GM18951 (cell line): ENCODE data around the gene SH3RF3.

ENCODE experiments used
- POLR2A ChIP-seq: IDR thresholded peaks from 4 replicates; pipeline ENCODE4 v1.6.1; 2011; ENCODE audit warnings: mild to moderate bottlenecking; ENCODE audit not compliant: insufficient read length, insufficient read depth; ENCODE audit errors: extremely low read depth
- in situ Hi-C: fragments of 300-500 bp; cut with MboI; formaldehyde crosslinking; loops from one replicate; pipeline ENCODE4 v1.12.0; 2022; ENCODE audit warnings: low sequenced_read_pairs, mixed read lengths, inconsistent platforms; ENCODE audit not compliant: unreplicated experiment

Gene SH3RF3

GRCh38 chr2:109514857-109515256 lies 385.9 kb downstream of the SH3RF3 start:
- TF ChIP-seq POLR2A, result no peak
- in situ Hi-C loops, result loop anchor here (25.0 kb wide), 1 partner anchor 378 kb away; the partner anchor contains the start of gene SH3RF3

GRCh38 chr2:109516445-109517117 lies 387.6 kb downstream of the SH3RF3 start:
- in situ Hi-C loops, result loop anchor here (25.0 kb wide), 1 partner anchor 379 kb away; the partner anchor contains the start of gene SH3RF3
- no peak for TF ChIP-seq POLR2A

- no peak for TF ChIP-seq POLR2A
- in situ Hi-C loops, result loop anchor here (25.0 kb wide), 1 partner anchor 380 kb away; the partner anchor contains the start of gene SH3RF3
Measured at GRCh38 chr2:109517118-109517889, 388.3 kb downstream of the SH3RF3 start.

GRCh38 chr2:109519513-109519912 lies 390.5 kb downstream of the SH3RF3 start:
- TF ChIP-seq POLR2A, result no peak

GRCh38 chr2:109521233-109522062 lies 392.4 kb downstream of the SH3RF3 start:
- no peak for TF ChIP-seq POLR2A
- in situ Hi-C loops, result loop anchor here (25.0 kb wide), 1 partner anchor 384 kb away; the partner anchor contains the start of gene SH3RF3

More at GRCh38 chr2:109519513-109519912, 390.5 kb downstream of the SH3RF3 start:
- in situ Hi-C loops, result loop anchor here (25.0 kb wide), 1 partner anchor 382 kb away; the partner anchor contains the start of gene SH3RF3

- in situ Hi-C loops, result loop anchor here (25.0 kb wide), 1 partner anchor 385 kb away; the partner anchor contains the start of gene SH3RF3
- TF ChIP-seq POLR2A, result no peak
Measured at GRCh38 chr2:109522063-109522374, 393.0 kb downstream of the SH3RF3 start.

- TF ChIP-seq POLR2A, result no peak
- in situ Hi-C loops, result loop anchor here (25.0 kb wide), 1 partner anchor 386 kb away; the partner anchor contains the start of gene SH3RF3
Measured at GRCh38 chr2:109523121-109523520, 394.1 kb downstream of the SH3RF3 start.

- in situ Hi-C loops, result loop anchor here (25.0 kb wide), 1 partner anchor 386 kb away; the partner anchor contains the start of gene SH3RF3
- TF ChIP-seq POLR2A, result no peak
Measured at GRCh38 chr2:109523536-109524361, 394.7 kb downstream of the SH3RF3 start.

- in situ Hi-C loops, result no loop called here
- no peak for TF ChIP-seq POLR2A
Measured at GRCh38 chr2:109525836-109526235, 396.8 kb downstream of the SH3RF3 start.

- in situ Hi-C loops, result no loop called here
- TF ChIP-seq POLR2A, result no peak
Measured at GRCh38 chr2:109526442-109526970, 397.5 kb downstream of the SH3RF3 start.

GRCh38 chr2:109527079-109527478 lies 398.1 kb downstream of the SH3RF3 start:
- TF ChIP-seq POLR2A, result no peak
- in situ Hi-C loops, result no loop called here
